Fibroblast of the aortic adventitia (primary cell): ENCODE results near the gene MAP1LC3B2. TPM values are rescaled to one million over a fixed set of nuclear protein-coding genes. Genes with fewer than 3 reads are reported as not detected.

Experiments used
- DNase-seq: peaks from one replicate; pipeline ENCODE4 v3.0.0-alpha.2; 2010; ENCODE audit warnings: low read depth
- H3K4me3 ChIP-seq: 2 replicates; pipeline ENCODE4 v1.5.1; 2011; ENCODE audit warnings: low read depth, mild to moderate bottlenecking, control low read depth, low read length, moderate library complexity
- total RNA-seq: library from RNA; depleted of rRNA; stranded (reverse); fragments of >200 nt; gene quantifications from 2 replicates; pipeline ENCODE4 v1.2.3, GENCODE V29; 2012; ENCODE audit warnings: low replicate concordance
- TF ChIP-seq, protein P1 (sequence below): IDR thresholded peaks from 2 replicates; pipeline ENCODE4 v1.5.1; 2011; ENCODE audit warnings: mild to moderate bottlenecking, low read length, control low read depth, inconsistent platforms; ENCODE audit not compliant: insufficient read depth

The MAP1LC3B2 gene
- total RNA-seq, 1 donor: not detected

DNA sequence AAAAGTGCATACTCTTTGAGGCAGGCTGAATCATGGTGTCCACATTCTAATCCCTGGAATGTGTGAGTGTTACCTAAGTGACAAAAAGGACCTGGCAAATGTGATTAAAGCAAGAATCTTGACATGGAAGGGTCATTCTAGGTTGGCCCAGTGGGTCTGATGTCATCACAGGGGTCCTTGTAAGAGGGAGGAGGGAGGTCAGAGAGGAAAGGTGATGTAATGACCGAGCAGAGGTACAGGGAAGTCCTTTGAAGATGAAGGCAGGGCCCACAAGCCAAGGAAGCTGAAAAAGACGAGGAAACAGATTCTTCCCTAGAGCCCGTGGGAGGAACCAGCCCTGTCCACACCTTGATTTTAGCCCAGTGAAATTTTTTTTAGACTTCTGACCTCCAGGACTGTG, 60.1 kb downstream of the MAP1LC3B2 start:
- no peak overlapping the region for H3K4me3 ChIP-seq
- DNase-seq: no peak
- TF ChIP-seq, protein P1, sequence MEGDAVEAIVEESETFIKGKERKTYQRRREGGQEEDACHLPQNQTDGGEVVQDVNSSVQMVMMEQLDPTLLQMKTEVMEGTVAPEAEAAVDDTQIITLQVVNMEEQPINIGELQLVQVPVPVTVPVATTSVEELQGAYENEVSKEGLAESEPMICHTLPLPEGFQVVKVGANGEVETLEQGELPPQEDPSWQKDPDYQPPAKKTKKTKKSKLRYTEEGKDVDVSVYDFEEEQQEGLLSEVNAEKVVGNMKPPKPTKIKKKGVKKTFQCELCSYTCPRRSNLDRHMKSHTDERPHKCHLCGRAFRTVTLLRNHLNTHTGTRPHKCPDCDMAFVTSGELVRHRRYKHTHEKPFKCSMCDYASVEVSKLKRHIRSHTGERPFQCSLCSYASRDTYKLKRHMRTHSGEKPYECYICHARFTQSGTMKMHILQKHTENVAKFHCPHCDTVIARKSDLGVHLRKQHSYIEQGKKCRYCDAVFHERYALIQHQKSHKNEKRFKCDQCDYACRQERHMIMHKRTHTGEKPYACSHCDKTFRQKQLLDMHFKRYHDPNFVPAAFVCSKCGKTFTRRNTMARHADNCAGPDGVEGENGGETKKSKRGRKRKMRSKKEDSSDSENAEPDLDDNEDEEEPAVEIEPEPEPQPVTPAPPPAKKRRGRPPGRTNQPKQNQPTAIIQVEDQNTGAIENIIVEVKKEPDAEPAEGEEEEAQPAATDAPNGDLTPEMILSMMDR: no peak

GRCh38 chr12:116620124-116620491, 60.9 kb downstream of the MAP1LC3B2 start:
- DNase-seq: no peak
- TF ChIP-seq, protein P1: no peak
- no peak overlapping the region for H3K4me3 ChIP-seq

GRCh38 chr12:116620492-116621191, 61.5 kb downstream of the MAP1LC3B2 start:
- DNase-seq: no peak
- TF ChIP-seq, protein P1: no peak
- H3K4me3 ChIP-seq: no peak overlapping the region

DNA sequence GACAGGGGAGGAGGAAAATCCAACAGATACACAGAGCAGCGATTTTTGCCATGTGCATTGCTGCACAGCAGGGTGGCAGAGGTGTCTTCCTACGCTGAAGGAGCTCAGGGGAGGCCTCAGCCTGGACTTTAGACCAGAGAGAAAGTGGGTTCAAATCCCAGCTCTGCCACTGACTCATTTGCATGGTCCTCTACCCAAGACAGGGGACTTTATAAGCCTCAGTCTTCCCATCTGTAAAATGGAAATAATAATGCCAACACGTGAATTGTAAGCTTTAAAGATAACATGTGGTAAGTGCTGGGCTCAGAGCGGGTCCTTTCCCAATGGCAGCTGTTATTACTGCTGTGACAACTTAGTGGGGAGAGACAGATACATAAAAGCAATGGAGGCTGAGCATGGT, 62.0 kb downstream of the MAP1LC3B2 start:
- TF ChIP-seq, protein P1: no peak
- H3K4me3 ChIP-seq: no peak overlapping the region
- DNase-seq: no peak

DNA sequence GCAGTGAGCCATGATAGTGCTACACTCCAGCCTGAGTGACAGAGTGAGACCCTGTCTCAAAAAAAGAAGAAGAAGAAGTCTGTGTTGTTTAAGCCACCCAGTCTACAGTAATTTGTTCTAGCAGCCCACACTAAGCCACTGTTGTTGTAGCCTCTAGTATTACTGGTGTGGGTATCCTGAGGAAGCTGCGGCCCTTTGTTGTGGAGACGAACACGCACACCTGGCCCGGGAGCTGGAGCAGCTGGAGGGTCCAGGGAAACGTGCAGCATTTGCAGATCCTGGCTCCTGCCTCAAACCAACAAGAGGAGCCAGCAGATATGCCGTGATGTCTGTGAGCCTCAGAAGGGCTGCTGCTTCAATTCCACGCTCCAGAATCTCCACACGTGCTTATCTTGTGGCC, 65.3 kb downstream of the MAP1LC3B2 start:
- TF ChIP-seq, protein P1: no peak
- no peak for DNase-seq

GRCh38 chr12:116626153-116626552, 67.0 kb downstream of the MAP1LC3B2 start:
- TF ChIP-seq, protein P1: no peak
- no peak for DNase-seq
- no peak overlapping the region for H3K4me3 ChIP-seq

More for the DNA sequence above, 65.3 kb downstream of the MAP1LC3B2 start:
- no peak overlapping the region for H3K4me3 ChIP-seq

Other genes starting within 250 kb of the MAP1LC3B2 start
- 7.0 and 24.4 TPM in 2 replicates for gene SPRING1, start 178.7 kb downstream of the MAP1LC3B2 start, total RNA-seq
- gene RNFT2, start 178.9 kb downstream of the MAP1LC3B2 start, total RNA-seq: 0.98 and 2.3 TPM in 2 replicates